Choroid plexus epithelial cell (primary cell): ENCODE measurements around the gene HPCAL4.

Experiments
- DNase-seq: peaks from one replicate; pipeline ENCODE4 v3.0.0-alpha.2; 2010; ENCODE audit warnings: low read depth
- H3K4me3 ChIP-seq: 2 replicates; pipeline ENCODE4 v1.5.1; 2011; ENCODE audit warnings: low read depth, mild to moderate bottlenecking, control low read depth, low read length, moderate library complexity
- TF ChIP-seq, protein P1 (sequence below): conservative IDR thresholded peaks from 2 replicates; pipeline ENCODE4 v1.5.1; 2011; ENCODE audit warnings: low read depth, mild to moderate bottlenecking, control low read depth, inconsistent platforms, low read length, moderate library complexity

HPCAL4 gene

DNA sequence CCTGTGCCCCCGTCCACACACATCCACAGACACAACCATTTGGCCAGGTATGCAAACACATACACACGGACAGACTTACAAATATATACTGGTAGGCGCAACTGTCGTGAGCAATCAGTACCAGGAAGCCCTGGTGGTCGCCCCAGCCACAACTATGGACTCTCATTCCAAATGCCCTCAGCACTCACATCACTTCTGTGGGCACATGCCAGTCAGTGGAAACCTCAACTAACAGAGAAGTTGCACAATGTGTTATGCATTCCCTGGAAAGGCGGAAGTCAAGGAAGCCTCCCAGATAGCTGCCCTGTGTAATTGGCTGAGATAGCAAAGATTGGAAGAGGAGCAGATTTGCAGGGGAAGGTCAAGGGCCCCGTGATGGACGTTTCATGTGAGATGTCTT, 50.4 kb downstream of the HPCAL4 start:
- DNase-seq = no peak
- H3K4me3 ChIP-seq = no peak overlapping the region
- TF ChIP-seq, protein P1, sequence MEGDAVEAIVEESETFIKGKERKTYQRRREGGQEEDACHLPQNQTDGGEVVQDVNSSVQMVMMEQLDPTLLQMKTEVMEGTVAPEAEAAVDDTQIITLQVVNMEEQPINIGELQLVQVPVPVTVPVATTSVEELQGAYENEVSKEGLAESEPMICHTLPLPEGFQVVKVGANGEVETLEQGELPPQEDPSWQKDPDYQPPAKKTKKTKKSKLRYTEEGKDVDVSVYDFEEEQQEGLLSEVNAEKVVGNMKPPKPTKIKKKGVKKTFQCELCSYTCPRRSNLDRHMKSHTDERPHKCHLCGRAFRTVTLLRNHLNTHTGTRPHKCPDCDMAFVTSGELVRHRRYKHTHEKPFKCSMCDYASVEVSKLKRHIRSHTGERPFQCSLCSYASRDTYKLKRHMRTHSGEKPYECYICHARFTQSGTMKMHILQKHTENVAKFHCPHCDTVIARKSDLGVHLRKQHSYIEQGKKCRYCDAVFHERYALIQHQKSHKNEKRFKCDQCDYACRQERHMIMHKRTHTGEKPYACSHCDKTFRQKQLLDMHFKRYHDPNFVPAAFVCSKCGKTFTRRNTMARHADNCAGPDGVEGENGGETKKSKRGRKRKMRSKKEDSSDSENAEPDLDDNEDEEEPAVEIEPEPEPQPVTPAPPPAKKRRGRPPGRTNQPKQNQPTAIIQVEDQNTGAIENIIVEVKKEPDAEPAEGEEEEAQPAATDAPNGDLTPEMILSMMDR = no peak

DNA sequence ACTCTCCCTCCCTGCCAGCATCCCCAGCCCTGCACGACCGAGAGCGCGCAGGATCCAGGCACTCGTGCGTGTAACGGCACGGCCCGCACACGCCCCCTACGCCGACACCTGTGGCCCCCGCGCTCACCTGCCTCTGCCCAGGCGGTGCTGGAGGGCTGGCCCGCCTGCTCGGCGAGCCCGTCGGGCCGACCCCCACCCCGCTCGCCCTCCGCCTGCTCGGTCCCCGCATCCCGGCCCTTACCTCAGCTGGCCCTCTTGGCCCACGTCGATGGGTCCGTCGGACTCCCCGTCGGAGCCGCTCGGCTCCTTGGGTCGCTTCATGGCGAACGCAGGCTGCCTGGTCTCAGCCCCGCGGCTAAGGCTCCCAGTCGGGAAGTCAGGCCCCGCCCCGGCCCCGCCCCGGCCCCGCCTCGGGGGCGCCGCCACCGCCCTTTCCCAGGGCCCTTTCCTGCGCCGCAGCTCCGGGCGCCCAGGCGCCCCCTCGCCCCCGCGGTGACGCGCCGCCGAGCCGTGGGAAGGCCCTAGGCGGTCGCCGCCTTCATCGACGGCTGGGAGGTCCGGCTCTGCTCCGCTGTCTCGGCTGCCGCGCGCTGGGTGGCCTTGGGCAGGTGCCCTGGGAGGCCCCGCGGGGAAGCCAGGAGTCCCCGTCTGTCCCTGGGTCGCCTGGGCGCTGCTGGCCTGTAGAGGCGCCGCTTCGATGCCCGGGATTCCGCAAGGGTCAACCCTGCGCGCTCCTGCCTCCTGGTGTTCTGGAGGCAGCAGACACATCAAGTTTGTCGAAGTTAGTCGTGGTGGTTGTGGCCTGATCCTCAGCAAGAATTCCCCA, 51.7 kb downstream of the HPCAL4 start, which contains the start of gene HEYL:
TSS of gene HEYL (minus strand) at position 339 of the 826 bp plus-strand sequence. CDS start at position 321, 18 bp downstream.
- peak within 1 kb of the TSS; percentile 44 for H3K4me3 ChIP-seq
- TF ChIP-seq, protein P1 = peak; percentile 55
- peak; percentile 50 for DNase-seq

DNA sequence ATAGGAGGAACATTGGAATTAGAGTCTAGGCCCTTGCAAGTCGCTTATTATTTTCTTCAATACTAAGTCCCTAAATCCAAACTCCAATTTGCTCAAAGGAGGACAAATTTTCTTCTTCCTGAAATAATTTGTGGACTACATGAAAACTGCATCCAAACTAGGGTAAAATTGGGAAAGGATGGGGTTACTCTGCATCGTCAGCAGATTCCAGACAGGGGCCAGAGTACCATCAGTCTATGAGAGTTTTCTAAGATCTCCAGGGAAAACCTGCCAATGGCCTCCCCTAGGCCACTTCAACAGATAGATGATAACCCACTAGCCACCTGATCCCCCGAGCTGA, 52.3 kb downstream of the HPCAL4 start:
- TF ChIP-seq, protein P1 = no peak
- H3K4me3 ChIP-seq = peak overlapping the region; percentile 44
- no peak for DNase-seq

DNA sequence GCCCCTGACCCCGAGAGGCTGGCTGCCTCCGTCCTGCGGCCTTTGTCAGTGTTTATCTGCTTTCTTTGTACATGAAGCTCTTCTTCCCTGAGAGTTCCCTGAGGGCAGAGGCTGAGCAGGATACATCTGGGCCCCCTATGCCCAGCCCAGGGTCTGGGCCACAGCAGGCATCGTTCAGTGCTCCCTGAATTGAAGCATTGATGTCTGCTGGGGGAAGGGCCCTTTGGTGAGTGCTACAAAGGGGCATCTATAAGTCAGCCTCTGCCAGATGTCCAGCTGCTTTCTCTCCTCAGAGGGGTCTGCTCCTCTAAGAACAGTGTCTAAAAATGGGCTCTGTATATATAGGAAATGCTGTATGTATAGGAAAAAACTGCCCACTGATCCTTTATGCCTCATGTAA, 53.9 kb downstream of the HPCAL4 start:
- no peak for DNase-seq
- TF ChIP-seq, protein P1 = no peak
- H3K4me3 ChIP-seq = no peak overlapping the region

DNA sequence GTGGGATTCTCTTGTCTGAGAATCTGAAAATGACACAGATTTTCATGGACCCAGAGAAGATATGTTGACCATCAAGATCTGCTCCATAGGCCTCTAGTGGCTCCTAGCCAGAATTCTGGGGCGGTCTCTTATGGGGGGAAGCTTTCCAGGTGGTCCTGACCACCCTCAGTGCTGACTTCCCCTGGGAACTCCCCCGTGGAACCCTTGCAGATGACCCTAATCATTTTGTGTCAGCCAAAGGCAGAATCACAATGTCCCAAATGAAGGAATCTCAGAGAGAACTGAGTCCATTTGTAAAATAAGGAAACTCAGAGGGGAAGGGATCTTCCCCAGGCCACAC, 55.4 kb downstream of the HPCAL4 start:
- TF ChIP-seq, protein P1 = no peak
- H3K4me3 ChIP-seq = no peak overlapping the region
- no peak for DNase-seq

DNA sequence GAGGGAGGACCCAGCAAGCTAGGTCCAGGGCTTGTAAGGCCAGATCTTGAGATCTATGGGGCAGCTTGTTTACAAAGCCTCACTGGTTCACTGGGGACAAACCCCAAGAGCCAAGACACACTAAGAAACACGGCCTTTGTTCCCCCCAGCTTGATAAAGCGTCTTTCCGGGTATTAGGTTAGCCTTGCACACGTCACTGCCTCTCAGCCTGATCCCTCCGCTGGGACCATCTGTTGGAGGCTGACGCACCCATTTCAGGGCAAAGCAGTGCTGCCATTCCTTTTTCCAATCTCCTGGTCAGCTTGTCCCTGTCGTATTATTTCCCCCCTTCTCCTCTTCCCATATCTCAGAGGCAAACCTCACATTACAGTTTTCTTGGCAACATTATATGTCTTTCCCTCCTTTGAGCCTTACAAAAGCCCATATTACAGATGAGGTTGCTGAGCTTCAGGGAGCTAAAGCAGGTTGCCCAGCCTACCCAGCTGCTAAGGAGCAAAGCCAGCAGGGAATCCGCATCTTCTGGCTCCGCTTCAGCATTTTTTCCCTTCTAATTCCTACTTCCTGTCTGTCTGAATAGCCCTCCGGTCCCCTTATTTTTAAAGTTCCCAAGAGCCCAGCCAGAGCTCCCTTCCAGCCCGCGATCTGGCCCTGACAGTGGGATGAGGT, 55.9 kb downstream of the HPCAL4 start:
- no peak overlapping the region for H3K4me3 ChIP-seq
- TF ChIP-seq, protein P1 = no peak
- DNase-seq = no peak
